ENCODE data around the gene NEMP2.

NEMP2 gene

DNA sequence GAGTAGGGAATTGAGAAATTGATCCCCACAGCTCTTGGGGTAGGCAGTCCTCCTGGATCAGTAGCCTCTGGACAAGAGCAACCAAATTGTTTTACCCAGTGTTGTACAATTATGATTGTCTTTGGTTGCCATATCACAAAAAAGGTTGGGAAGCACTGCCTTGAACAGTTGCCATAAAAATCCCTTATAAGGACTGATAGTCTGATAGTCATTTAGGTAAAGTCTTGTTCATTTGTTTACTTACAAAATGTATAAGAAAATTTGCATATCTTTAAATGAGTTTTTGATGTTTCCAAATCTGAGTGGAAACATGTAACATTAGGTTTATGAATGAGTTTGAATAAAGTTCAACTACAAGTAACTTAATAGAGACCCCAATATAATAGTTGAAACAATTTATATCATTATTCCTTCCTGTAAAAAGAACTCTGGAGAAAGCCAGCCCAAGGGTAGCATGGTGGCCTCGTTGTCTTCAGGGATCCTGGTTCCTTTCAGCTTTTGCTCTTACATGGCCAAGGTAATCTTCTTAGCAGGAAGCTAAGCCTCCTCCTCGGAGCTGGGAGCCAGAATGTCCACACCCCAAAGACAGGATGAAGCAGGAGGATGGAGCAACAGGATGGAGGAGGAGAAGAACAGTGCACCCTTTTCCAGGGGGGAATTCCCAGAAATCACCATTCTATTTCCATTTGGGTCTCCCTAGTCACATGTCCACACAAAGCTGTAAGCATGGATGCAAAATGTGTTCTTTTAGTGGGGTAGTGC lies 35.7 kb upstream of the NEMP2 start:
- no peak overlapping the region for H3K4me3 ChIP-seq (ENCODE audit: low read depth, low read length)
- TF ChIP-seq, protein P1, sequence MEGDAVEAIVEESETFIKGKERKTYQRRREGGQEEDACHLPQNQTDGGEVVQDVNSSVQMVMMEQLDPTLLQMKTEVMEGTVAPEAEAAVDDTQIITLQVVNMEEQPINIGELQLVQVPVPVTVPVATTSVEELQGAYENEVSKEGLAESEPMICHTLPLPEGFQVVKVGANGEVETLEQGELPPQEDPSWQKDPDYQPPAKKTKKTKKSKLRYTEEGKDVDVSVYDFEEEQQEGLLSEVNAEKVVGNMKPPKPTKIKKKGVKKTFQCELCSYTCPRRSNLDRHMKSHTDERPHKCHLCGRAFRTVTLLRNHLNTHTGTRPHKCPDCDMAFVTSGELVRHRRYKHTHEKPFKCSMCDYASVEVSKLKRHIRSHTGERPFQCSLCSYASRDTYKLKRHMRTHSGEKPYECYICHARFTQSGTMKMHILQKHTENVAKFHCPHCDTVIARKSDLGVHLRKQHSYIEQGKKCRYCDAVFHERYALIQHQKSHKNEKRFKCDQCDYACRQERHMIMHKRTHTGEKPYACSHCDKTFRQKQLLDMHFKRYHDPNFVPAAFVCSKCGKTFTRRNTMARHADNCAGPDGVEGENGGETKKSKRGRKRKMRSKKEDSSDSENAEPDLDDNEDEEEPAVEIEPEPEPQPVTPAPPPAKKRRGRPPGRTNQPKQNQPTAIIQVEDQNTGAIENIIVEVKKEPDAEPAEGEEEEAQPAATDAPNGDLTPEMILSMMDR (IDR thresholded peaks at IDR 0.05; ENCODE audit: borderline replicate concordance, insufficient read depth, low read depth, low read length): no peak

DNA sequence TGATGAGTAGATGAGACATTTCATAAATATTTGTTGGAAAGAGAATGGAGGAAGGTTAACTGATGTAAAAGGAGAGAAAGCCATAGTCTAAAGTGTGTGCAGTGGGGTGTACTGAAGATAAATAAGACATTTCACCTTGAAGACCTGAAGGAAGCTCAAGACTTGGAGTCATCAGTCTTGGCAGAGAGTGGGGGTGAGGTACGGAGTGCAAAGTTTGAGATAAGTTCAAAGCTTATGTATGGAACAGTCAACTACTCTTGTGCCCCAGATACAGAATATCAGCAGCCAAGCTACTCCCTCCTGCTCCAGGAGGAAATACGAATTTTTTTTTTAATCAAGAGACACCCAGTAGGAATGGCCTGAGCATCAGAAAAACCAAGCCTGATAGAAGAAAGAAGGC lies 30.3 kb upstream of the NEMP2 start:
- TF ChIP-seq, protein P1 (IDR thresholded peaks at IDR 0.05; ENCODE audit: borderline replicate concordance, insufficient read depth, low read depth, low read length): no peak
- H3K4me3 ChIP-seq (ENCODE audit: low read depth, low read length): no peak overlapping the region

DNA sequence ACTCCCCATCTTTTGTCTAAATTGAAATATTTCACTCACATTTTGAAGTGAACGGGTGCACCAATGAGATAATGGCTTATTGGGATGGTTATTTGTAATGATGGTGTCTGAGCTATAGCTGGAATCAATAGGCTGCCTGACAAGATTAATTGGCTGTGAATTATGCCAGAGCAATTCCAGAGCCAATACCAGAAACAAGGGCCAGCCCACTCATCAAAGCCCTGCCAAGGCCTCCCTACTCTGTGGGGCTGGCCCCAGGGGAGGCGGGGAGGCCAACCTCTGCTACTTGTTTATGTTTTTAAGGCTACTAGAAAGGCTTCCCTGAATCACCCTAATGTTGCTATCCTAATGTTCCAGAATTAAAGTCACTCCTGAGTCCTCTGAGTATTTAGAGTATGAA lies 29.1 kb upstream of the NEMP2 start:
- no peak overlapping the region for H3K4me3 ChIP-seq (ENCODE audit: low read depth, low read length)
- TF ChIP-seq, protein P1 (IDR thresholded peaks at IDR 0.05; ENCODE audit: borderline replicate concordance, insufficient read depth, low read depth, low read length): no peak

DNA sequence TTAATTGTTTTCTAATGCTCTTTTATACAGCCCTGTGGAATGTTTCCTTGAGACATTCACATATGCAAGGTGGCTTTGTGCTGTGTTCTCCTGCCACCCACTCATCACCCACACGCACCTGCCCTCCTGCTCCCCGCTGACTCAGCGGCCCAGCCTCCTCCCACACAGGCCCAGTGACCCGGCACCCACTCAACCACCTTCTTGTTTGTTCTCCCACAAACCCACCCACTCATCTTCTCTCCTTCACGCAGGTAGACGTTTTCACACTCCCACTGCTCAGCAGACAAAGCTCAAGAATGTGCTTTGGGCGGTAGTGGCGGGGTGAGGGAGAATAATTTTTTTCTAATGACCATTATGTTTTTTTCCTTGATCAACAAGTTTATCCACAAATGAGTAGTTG lies 28.6 kb upstream of the NEMP2 start:
- TF ChIP-seq, protein P1 (IDR thresholded peaks at IDR 0.05; ENCODE audit: borderline replicate concordance, insufficient read depth, low read depth, low read length): no peak
- no peak overlapping the region for H3K4me3 ChIP-seq (ENCODE audit: low read depth, low read length)

DNA sequence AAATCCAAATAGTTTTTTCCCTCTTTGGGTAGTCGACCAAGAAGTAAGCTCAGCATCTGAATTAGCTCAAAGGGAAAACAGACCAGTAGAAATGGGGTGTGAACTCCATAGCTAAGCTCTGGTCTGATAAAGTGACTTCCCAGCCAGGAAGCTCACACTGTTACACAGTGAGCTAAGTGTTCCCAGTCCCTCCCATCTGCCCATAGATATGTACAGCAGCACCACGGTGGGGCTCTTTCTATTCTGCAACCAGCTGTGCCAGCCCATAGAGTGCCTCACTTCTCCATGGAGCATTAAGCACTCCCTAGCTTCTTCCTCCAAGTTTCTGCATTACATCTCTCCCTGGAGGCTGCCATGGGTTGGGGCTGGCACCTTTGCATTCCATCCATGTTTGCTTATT lies 27.6 kb upstream of the NEMP2 start:
- H3K4me3 ChIP-seq (ENCODE audit: low read depth, low read length): no peak overlapping the region
- TF ChIP-seq, protein P1 (IDR thresholded peaks at IDR 0.05; ENCODE audit: borderline replicate concordance, insufficient read depth, low read depth, low read length): no peak

DNA sequence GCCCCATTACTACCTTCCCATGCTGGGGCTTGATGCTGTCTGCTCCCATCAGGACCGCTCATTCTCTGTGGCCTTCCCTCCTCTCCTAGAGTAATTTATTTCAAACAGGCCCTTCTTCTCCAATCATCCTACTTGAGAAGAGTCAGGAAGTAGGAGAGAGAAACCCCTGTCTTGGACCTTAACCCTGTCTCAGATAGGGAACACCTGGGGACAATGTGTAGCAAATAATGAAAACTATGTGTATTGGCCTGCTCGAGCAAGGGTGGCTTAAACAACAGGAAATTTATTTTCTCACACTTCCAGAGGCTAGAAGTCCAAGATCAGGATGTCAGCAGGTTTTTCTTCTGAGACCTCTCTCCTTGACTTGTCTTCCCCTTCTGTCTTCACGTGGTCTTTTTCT lies 26.6 kb upstream of the NEMP2 start:
- TF ChIP-seq, protein P1 (IDR thresholded peaks at IDR 0.05; ENCODE audit: borderline replicate concordance, insufficient read depth, low read depth, low read length): no peak
- no peak overlapping the region for H3K4me3 ChIP-seq (ENCODE audit: low read depth, low read length)

DNA sequence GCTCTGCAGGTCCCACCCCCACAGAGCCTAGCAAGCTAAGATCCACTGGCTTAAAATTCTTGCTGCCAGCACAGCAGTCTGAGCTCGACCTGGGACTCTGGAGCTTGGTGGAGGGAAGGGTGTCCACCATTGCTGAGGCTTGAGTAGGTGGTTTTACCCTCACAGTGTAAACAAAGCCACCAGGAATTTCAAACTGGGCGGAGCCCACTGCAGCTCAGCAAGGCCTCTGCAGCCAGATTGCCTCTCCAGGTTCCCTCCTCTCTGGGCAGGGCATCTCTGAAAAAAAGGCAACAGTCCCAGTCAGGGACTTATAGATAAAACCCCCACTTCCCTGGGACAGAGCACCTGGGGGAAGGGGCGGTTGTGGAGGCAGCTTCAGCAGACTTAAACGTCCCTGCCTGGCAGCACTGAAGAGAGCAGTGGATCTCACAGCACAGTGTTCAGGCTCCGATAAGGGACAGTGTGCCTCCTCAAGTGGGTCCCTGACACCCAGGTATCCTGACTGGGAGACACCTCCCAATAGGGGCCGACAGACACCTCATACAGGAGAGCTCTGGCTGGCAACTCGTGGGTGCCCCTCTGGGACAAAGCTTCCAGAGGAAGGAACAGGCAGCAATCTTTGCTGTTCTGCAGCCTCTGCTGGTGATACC lies 20.0 kb upstream of the NEMP2 start:
- no peak overlapping the region for H3K4me3 ChIP-seq (ENCODE audit: low read depth, low read length)
- TF ChIP-seq, protein P1 (IDR thresholded peaks at IDR 0.05; ENCODE audit: borderline replicate concordance, insufficient read depth, low read depth, low read length): no peak
